ENCODE data around the gene NINL.
"Not testable (repeated sequence)": the region's sequence is repeated elsewhere in the genome, so short reads cannot be mapped to it uniquely, and the experiment has no call there.

The NINL gene

GRCh38 chr20:25551413-25552215 lies 33.7 kb downstream of the NINL start:
- DNase-seq (ENCODE audit: low spot score) = no peak

GRCh38 chr20:25550645-25551337 lies 34.5 kb downstream of the NINL start:
- not testable (repeated sequence) for DNase-seq (ENCODE audit: low spot score)

GRCh38 chr20:25549843-25550477 lies 35.4 kb downstream of the NINL start:
- no peak for DNase-seq (ENCODE audit: low spot score)

- DNase-seq (ENCODE audit: low spot score) = no peak
Observed at GRCh38 chr20:25549172-25549773, 36.1 kb downstream of the NINL start.

GRCh38 chr20:25548613-25549086 lies 36.7 kb downstream of the NINL start:
- DNase-seq (ENCODE audit: low spot score) = no peak

GRCh38 chr20:25547999-25548398 lies 37.3 kb downstream of the NINL start:
- DNase-seq (ENCODE audit: low spot score) = no peak

GRCh38 chr20:25547063-25547462 lies 38.3 kb downstream of the NINL start:
- DNase-seq (ENCODE audit: low spot score) = no peak

GRCh38 chr20:25546048-25546447 lies 39.3 kb downstream of the NINL start:
- no peak for DNase-seq (ENCODE audit: low spot score)

GRCh38 chr20:25545171-25545570 lies 40.2 kb downstream of the NINL start:
- no peak for DNase-seq (ENCODE audit: low spot score)

GRCh38 chr20:25544734-25545133 lies 40.6 kb downstream of the NINL start:
- DNase-seq (ENCODE audit: low spot score) = no peak

GRCh38 chr20:25544311-25544710 lies 41.0 kb downstream of the NINL start:
- no peak for DNase-seq (ENCODE audit: low spot score)

GRCh38 chr20:25543068-25543467 lies 42.3 kb downstream of the NINL start:
- DNase-seq (ENCODE audit: low spot score) = peak; percentile 39

- DNase-seq (ENCODE audit: low spot score) = peak; percentile 37
Observed at GRCh38 chr20:25541676-25542075, 43.7 kb downstream of the NINL start.

- DNase-seq (ENCODE audit: low spot score) = peak; percentile 62
Observed at GRCh38 chr20:25539742-25540672, 45.3 kb downstream of the NINL start.

GRCh38 chr20:25538838-25539665 lies 46.3 kb downstream of the NINL start:
- DNase-seq (ENCODE audit: low spot score) = no peak

GRCh38 chr20:25537890-25538289 lies 47.4 kb downstream of the NINL start:
- no peak for DNase-seq (ENCODE audit: low spot score)

GRCh38 chr20:25535762-25536161 lies 49.6 kb downstream of the NINL start:
- no peak for DNase-seq (ENCODE audit: low spot score)

GRCh38 chr20:25534845-25535244 lies 50.5 kb downstream of the NINL start:
- no peak for DNase-seq (ENCODE audit: low spot score)

- no peak for DNase-seq (ENCODE audit: low spot score)
Observed at GRCh38 chr20:25533920-25534700, 51.2 kb downstream of the NINL start.

GRCh38 chr20:25532971-25533391 lies 52.4 kb downstream of the NINL start:
- DNase-seq (ENCODE audit: low spot score) = no peak
